Right lobe of liver (tissue), 6 donors: ENCODE data around the gene RPLP2. TPM values are rescaled to one million over a fixed set of nuclear protein-coding genes. Genes with fewer than 3 reads are reported as not detected.

ENCODE experiments used
- ATAC-seq, 4 donors: fragments of 200-7000 bp; cut with Tn5 transposase; one replicate each; pipeline ENCODE4 v1.9.1; 2020; ENCODE audit warnings: mild to moderate bottlenecking in 4 of 4, moderate library complexity in 4 of 4
- DNase-seq, 3 donors: peaks; one replicate each; pipeline ENCODE4 v3.0.0-alpha.2; 2020
- H3K27ac ChIP-seq, 3 donors: fragments of 200-600 bp; one replicate each; pipeline ENCODE4 v1.8.0; 2022
- H3K27me3 ChIP-seq, 2 donors: fragments of 200-600 bp; one replicate each; pipeline ENCODE4 v1.8.0; 2022
- H3K36me3 ChIP-seq, 4 donors: fragments of 200-600 bp; sonication (generic) in 1 of 4; one replicate each; pipeline versions ENCODE4 v1.5.1 to v1.8.0; 2017 to 2022; ENCODE audit warnings: control low read depth in 1 of 4
- H3K4me1 ChIP-seq, 4 donors: fragments of 200-600 bp; sonication (generic) in 1 of 4; one replicate each; pipeline versions ENCODE4 v1.5.1 to v1.8.0; 2017 to 2022; ENCODE audit warnings: control low read depth in 1 of 4
- H3K4me3 ChIP-seq, 3 donors: fragments of 200-600 bp; one replicate each; pipeline ENCODE4 v1.8.0; 2022
- H3K9me3 ChIP-seq, 4 donors: fragments of 200-600 bp; sonication (generic) in 1 of 4; one replicate each; pipeline versions ENCODE4 v1.5.1 to v1.8.0; 2017 to 2022; ENCODE audit warnings: control low read depth in 1 of 4
- POLR2A ChIP-seq: fragments of 450-650 bp; IDR thresholded peaks from one replicate; pipeline ENCODE4 v1.6.1; 2017; ENCODE audit warnings: antibody characterized with exemption, mild to moderate bottlenecking
- WGBS: methylation state at CpG from one replicate; pipeline ENCODE4 v1.1.6; 2018; ENCODE audit warnings: low coverage, low lambda C conversion rate; ENCODE audit not compliant: insufficient coverage; ENCODE audit errors: missing lambda C conversion rate; 5-methylcytosine and 5-hydroxymethylcytosine counted together
- intact Hi-C, 2 donors: fragments of 100-400 bp; cut with DNase I; formaldehyde crosslinking; loops; one replicate each; pipeline versions ENCODE4 v1.11.2 to v1.14.1; 2022
- total RNA-seq, 6 experiments: library from RNA; depleted of rRNA in 2 of 6; stranded (reverse); fragments of >200 nt in 2 of 6; fragmentation: NEBNext Ultra II Directional in 3 of 6; extraction: Animal tissue kit (Norgen Biotek cat#: 25700) in 3 of 6; gene quantifications; one replicate each; pipeline versions ENCODE4 v1.1.0 to v1.2.4, GENCODE V29; 2016 to 2023
- TF ChIP-seq, protein P1 (sequence below), 4 donors: fragments of 200-600 bp in 3 of 4; fragments of 450-650 bp in 1 of 4; IDR thresholded peaks; one replicate each; pipeline versions ENCODE4 v1.5.1 to v1.8.0; 2016 to 2022; ENCODE audit warnings: antibody characterized with exemption in 4 of 4, mild to moderate bottlenecking in 2 of 4
- donor health status: DM: no; HTN: yes; CAD: no.
- donor health status: DM: no; HTN: no; CAD: no.
- donor health status: DM: no; HTN: no; CAD: no.
- donor health status: DM: no; HTN: yes; CAD: no.
- donor health status: DM: no; HTN: yes; CAD: no.

Gene RPLP2
- total RNA-seq, 6 experiments from 2014 or later, result 212 to 574 (median 457) TPM

DNA sequence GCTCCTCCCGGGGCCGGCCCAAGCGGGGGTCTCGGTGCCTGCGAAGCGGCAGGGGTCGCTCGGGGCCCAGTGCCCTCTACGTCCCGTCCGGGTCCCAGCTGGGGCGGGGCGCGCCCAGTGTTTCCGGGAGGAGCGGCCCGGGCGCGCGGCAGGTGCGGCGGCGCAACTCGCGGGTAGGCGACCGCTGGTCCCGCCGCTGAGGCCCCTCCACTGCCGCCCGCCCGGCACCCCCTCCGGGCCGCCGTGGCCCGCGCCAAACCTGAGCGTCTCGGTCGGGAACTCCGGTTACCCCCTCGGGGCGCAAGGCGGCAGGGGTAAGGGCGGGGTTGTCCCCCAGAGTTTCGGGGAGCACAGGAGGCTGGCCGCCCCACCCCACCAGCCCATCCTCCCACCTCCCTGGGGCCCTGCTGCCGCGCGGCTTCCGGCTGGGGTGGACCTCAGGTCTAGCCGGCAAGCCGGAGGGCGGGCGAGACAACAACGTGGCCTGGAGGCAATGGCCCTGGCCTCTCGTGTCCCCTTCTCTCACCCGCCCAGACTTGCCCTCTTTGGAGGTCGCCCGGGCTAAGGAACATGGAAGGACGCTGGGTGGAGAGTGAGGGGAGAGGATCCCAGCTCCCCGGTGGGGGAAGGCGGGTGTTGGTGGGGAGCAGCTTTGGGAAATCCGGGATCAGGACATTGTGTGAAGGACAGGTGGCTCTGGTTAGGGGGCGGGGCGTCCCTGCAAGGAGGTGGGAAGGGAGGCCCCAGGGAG, 17.6 kb downstream of the RPLP2 start:
- DNase-seq, result no peak
- Histone ChIP-seq H3K27me3 (no peaks in the 10 kb centered on the region), H3K27ac (peak overlapping the region in 2 of 3 donors; percentile 28 to 33), H3K9me3 (no peaks in the 10 kb centered on the region), H3K36me3 (peaks cover 0 to 22% (median 7%) of the 10 kb centered on the region in 4 donors), H3K4me1 (peaks cover 0 to 67% (median 34%) of the 10 kb centered on the region in 4 donors), H3K4me3 (peak overlapping the region; percentile 20 to 48 (median 25))
- no peak for TF ChIP-seq POLR2A
- TF ChIP-seq, protein P1, sequence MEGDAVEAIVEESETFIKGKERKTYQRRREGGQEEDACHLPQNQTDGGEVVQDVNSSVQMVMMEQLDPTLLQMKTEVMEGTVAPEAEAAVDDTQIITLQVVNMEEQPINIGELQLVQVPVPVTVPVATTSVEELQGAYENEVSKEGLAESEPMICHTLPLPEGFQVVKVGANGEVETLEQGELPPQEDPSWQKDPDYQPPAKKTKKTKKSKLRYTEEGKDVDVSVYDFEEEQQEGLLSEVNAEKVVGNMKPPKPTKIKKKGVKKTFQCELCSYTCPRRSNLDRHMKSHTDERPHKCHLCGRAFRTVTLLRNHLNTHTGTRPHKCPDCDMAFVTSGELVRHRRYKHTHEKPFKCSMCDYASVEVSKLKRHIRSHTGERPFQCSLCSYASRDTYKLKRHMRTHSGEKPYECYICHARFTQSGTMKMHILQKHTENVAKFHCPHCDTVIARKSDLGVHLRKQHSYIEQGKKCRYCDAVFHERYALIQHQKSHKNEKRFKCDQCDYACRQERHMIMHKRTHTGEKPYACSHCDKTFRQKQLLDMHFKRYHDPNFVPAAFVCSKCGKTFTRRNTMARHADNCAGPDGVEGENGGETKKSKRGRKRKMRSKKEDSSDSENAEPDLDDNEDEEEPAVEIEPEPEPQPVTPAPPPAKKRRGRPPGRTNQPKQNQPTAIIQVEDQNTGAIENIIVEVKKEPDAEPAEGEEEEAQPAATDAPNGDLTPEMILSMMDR (IDR thresholded peaks at IDR 0.05), result no peak
- WGBS, result 20% methylated on average over 12 of the region's 66 CpGs
- peak in 1 of 4 donors; percentile 4 for ATAC-seq
- intact Hi-C loops, result no loop called here

GRCh38 chr11:827897-828192, 18.1 kb downstream of the RPLP2 start, which contains the start of gene CRACR2B:
Gene CRACR2B, plus strand, starts transcription at chr11:827919. Its CDS starts 689 bp downstream, at chr11:828608.
- WGBS, result 58% methylated on average over 4 of the region's 5 CpGs
- H3K4me3 ChIP-seq, result peak within 1 kb of the TSS; percentile 20 to 48 (median 25)
- peak within 1 kb of the TSS in 2 of 3 donors; percentile 28 to 33 for H3K27ac ChIP-seq
- peaks cover 0 to 17% (median 7%) of the 10 kb centered on the region in 4 donors for H3K36me3 ChIP-seq
- ATAC-seq (no peak), DNase-seq (no peak)
- no peaks in the 10 kb centered on the region for H3K9me3 ChIP-seq
- TF ChIP-seq POLR2A, result no peak
- TF ChIP-seq, protein P1 (IDR thresholded peaks at IDR 0.05), result no peak
- peaks cover 0 to 69% (median 32%) of the 10 kb centered on the region in 4 donors for H3K4me1 ChIP-seq
- intact Hi-C loops, result no loop called here
- no peaks in the 10 kb centered on the region for H3K27me3 ChIP-seq

DNA sequence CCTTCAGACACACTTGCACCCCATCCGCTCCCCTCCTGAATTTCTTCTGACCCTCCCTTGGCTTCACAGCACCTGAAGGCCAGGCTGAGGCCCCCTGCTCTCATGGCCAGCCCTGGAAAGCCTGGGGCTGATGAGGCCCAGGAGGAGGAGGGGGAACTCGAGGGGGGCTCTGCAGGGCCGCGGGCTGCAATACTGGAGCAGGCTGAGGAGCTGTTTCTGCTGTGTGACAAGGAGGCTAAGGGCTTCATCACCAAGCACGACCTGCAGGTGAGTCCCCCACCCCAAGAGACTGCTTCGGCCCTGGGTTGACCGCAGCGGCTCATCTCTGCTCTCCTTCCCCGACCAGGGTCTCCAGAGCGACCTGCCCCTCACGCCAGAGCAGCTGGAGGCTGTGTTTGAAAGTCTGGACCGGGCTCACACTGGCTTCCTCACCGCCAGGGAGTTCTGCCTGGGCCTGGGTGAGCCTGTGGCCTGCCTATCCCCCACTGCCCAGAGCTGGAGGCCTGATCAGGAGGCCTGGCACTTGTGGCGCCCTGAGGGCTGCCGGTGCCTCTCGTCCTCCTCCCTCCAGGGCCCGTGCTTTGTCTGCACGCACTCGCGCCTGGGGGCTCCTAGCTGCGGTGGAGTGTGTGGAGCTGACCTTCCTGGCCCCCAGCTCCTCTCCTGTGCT, 18.9 kb downstream of the RPLP2 start:
- WGBS, result 50% methylated on average over 2 of the region's 21 CpGs
- peak in 1 of 3 donors; percentile 67 for DNase-seq
- peaks cover 0 to 74% (median 31%) of the 10 kb centered on the region in 4 donors for H3K4me1 ChIP-seq
- intact Hi-C loops, result no loop called here
- peak overlapping the region in 1 of 3 donors; percentile 30 for H3K27ac ChIP-seq
- H3K4me3 ChIP-seq, result no peak overlapping the region
- TF ChIP-seq, protein P1 (IDR thresholded peaks at IDR 0.05), result no peak
- TF ChIP-seq POLR2A, result no peak
- peaks cover 0 to 14% (median 7%) of the 10 kb centered on the region in 4 donors for H3K36me3 ChIP-seq
- ATAC-seq, result no peak
- H3K27me3 ChIP-seq, result no peaks in the 10 kb centered on the region
- H3K9me3 ChIP-seq, result no peaks in the 10 kb centered on the region

DNA sequence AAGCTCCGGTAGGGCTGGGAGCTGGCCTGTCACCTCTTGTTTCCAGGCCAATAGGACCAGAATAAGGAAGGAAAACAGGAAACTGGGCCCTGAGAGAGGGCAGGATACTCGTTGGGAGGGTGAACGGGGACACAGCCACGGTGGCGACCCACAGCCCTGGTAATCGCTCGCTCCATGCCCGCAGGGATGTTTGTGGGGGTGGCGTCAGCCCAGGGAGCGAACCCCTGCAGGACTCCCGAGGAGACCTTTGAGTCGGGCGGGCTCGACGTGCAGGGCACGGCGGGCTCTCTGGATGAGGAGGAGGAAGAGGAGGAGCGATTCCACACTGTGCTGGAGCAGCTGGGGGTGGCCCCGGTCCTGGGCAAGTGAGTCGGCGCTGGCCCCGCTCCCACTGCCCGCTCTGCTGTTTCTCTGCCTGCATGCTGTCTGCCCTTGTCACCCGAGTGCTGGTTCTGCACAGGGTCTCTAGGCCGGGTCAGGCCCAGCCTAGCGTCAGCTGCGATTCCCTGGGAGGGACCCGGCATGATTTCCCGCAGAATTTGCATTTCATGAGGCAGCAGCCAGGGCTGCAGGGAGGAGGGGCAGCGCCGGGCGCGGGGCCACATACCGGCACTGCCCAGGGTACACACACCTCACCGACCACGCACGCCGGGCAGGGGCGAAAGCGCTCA, 19.5 kb downstream of the RPLP2 start:
- H3K4me3 ChIP-seq, result peak overlapping the region; percentile 2 to 35 (median 32)
- no peaks in the 10 kb centered on the region for H3K27me3 ChIP-seq
- TF ChIP-seq, protein P1 (IDR thresholded peaks at IDR 0.05), result no peak
- TF ChIP-seq POLR2A, result no peak
- no peaks in the 10 kb centered on the region for H3K9me3 ChIP-seq
- H3K36me3 ChIP-seq, result peaks cover 0 to 7% (median 4%) of the 10 kb centered on the region in 4 donors
- peak in 1 of 3 donors; percentile 70 for DNase-seq
- H3K27ac ChIP-seq, result peak overlapping the region in 2 of 3 donors; percentile 5 to 30
- peak; percentile 2 to 47 (median 14) for ATAC-seq
- intact Hi-C loops, result no loop called here
- H3K4me1 ChIP-seq, result peaks cover 0 to 79% (median 34%) of the 10 kb centered on the region in 4 donors
- 3% methylated on average over 10 of the region's 40 CpGs for WGBS
